Panc1 (cell line): ENCODE data around the gene PEDS1. TPM values are rescaled to one million over a fixed set of nuclear protein-coding genes. Genes with fewer than 3 reads are reported as not detected.

Experiments used
- ATAC-seq: fragments of 200-7000 bp; cut with Tn5 transposase; 2 replicates; pipeline ENCODE4 v1.9.1; 2020; ENCODE audit warnings: mild to moderate bottlenecking, moderate library complexity
- BruUV-seq: library from RNA; stranded (reverse); fragments of 400-500 nt; replicated peaks from 2 replicates; lab custom pipeline; 2021; lab: Mats Ljungman, UMichigan
- CTCF ChIA-PET: fragments of 300-600 bp; sonication (Branson Sonifier 250); formaldehyde crosslinking; loops from one replicate; lab custom pipeline; 2022; ENCODE audit warnings: antibody characterized with exemption; lab: Charles Lee
- POLR2A ChIA-PET: fragments of 300-600 bp; sonication (Branson Sonifier 250); formaldehyde crosslinking; loops from one replicate; lab custom pipeline; 2022; ENCODE audit warnings: antibody characterized with exemption; lab: Charles Lee
- DNase-seq: peaks from one replicate; pipeline ENCODE4 v3.0.0-alpha.2; 2010; ENCODE audit warnings: low read depth, low spot score
- H3K27ac ChIP-seq: 2 replicates; pipeline ENCODE4 v1.5.1; 2011; ENCODE audit warnings: mild to moderate bottlenecking, low read length, inconsistent platforms
- H3K27me3 ChIP-seq: fragments of 200-500 bp; sonication (Bioruptor generic); 2 replicates; pipeline ENCODE4 v1.6.0; 2014; ENCODE audit warnings: low read length, inconsistent platforms; ENCODE audit not compliant: control insufficient read depth, insufficient read depth
- H3K36me3 ChIP-seq: fragments of 200-500 bp; sonication (Bioruptor generic); 2 replicates; pipeline ENCODE4 v1.5.1; 2014; ENCODE audit warnings: inconsistent platforms, mild to moderate bottlenecking, low read length, moderate library complexity; ENCODE audit not compliant: control insufficient read depth, insufficient read depth
- H3K4me1 ChIP-seq: 2 replicates; pipeline ENCODE4 v1.5.1; 2011; ENCODE audit warnings: inconsistent platforms, mild to moderate bottlenecking, low read length, moderate library complexity; ENCODE audit not compliant: control insufficient read depth, insufficient read depth
- H3K4me3 ChIP-seq, 2 experiments: 2 replicates each; pipeline ENCODE4 v1.5.1; 2011 to 2012; ENCODE audit warnings: low read depth in 2 of 2, low read length in 2 of 2, mild to moderate bottlenecking in 2 of 2, inconsistent platforms in 1 of 2, moderate library complexity in 1 of 2
- H3K9me3 ChIP-seq: fragments of 200-500 bp; sonication (Bioruptor generic); 2 replicates; pipeline ENCODE4 v1.5.1; 2014; ENCODE audit warnings: low read depth, mild to moderate bottlenecking, inconsistent platforms, low read length, moderate library complexity; ENCODE audit not compliant: control insufficient read depth, insufficient read depth
- POLR2AphosphoS5 ChIP-seq: IDR thresholded peaks from 2 replicates; pipeline ENCODE4 v1.6.1; 2012; ENCODE audit warnings: mild to moderate bottlenecking, low read depth, low read length, moderate library complexity
- SIN3A ChIP-seq: IDR thresholded peaks from 2 replicates; pipeline ENCODE4 v1.6.1; 2012; ENCODE audit warnings: low read depth, mild to moderate bottlenecking, low read length, moderate library complexity, borderline replicate concordance; ENCODE audit not compliant: insufficient read depth
- TCF7L2 ChIP-seq: IDR thresholded peaks from 2 replicates; pipeline ENCODE4 v1.6.1; 2011; ENCODE audit warnings: mild to moderate bottlenecking, low read depth, low read length, inconsistent platforms
- in situ Hi-C: cut with HindIII; loops from 2 replicates; pipeline ENCODE4 v1.10.0; 2016; ENCODE audit warnings: low sequenced_read_pairs, low pct_unique_long_range_greater_than_20kb
- intact Hi-C: fragments of 100-400 bp; cut with micrococcal nuclease; formaldehyde crosslinking; loops from one replicate; pipeline ENCODE4 v1.10.0; 2022; ENCODE audit not compliant: unreplicated experiment
- total RNA-seq: library from RNA; stranded (reverse); gene quantifications from one replicate; pipeline ENCODE4 v1.2.1, GENCODE V29; 2021; ENCODE audit not compliant: unreplicated experiment
- TF ChIP-seq, protein P1 (sequence below): fragments of 450-650 bp; IDR thresholded peaks from 2 replicates; pipeline ENCODE4 v1.5.1; 2017; ENCODE audit warnings: mild to moderate bottlenecking
- TF ChIP-seq, protein P2 (sequence below), 2 experiments: IDR thresholded peaks; 2 replicates each; pipeline ENCODE4 v1.6.1; 2011 to 2012; ENCODE audit warnings: low read depth in 2 of 2, control low read depth in 1 of 2, low read length in 1 of 2, mild to moderate bottlenecking in 1 of 2, moderate library complexity in 1 of 2; ENCODE audit not compliant: insufficient read depth in 1 of 2

PEDS1 gene
- total RNA-seq, 1 experiment from 2014 or later, result 88.9 TPM

DNA sequence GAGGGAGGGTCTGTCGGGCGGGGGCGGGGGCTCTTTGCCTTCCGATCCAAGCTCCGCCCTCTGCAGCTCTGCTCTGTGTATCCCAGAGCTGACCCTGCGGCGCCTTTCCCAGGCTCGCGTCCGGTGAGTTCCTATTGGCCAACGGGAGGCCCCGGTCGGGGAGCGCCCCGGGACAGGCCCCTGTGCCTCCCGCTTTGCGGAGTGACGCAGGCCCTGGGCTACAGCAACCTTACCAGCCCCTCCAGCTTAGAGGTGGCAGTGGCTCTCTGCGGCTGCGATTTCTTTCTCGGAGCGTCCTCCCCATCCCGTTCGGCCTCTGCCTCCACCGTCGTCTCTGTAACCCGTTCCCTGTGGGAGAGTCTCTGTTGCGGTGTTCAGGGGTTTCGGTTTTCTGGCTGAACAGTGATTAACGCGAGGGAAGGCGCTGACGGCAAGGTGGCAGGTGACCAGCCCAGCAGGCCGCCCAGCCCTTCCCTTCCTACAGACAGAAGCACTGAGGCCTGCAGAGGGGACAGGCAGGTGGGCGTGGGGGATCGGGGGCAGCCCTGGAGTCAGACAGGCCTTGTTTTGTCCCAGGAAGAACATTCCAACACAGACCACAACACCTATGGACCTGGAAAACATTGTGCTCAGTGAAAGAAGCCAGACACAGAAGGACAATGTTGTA lies 19.0 kb upstream of the PEDS1 start:
- H3K27me3 ChIP-seq, result no peaks in the 10 kb centered on the region
- peaks cover 30% of the 10 kb centered on the region for H3K4me1 ChIP-seq
- no TSS peak for BruUV-seq
- ChIA-PET POLR2A (no interaction called here), CTCF (interaction anchor here (0.6 to 1.5 kb wide), 2 partner anchors 49 to 52 kb away, joined by 5 to 10 read pairs; no protein-coding TSS in a partner anchor)
- peak; percentile 96 for ATAC-seq
- H3K27ac ChIP-seq, result peak overlapping the region; percentile 99
- TF ChIP-seq TCF7L2, result no peak
- TF ChIP-seq POLR2AphosphoS5, result peak; percentile 64
- H3K4me3 ChIP-seq, result peak overlapping the region; percentile 49 to 86
- intact Hi-C loops (no loop called here), in situ Hi-C loops (no loop called here)
- no peaks in the 10 kb centered on the region for H3K9me3 ChIP-seq
- no peak for DNase-seq
- no peaks in the 10 kb centered on the region for H3K36me3 ChIP-seq

DNA sequence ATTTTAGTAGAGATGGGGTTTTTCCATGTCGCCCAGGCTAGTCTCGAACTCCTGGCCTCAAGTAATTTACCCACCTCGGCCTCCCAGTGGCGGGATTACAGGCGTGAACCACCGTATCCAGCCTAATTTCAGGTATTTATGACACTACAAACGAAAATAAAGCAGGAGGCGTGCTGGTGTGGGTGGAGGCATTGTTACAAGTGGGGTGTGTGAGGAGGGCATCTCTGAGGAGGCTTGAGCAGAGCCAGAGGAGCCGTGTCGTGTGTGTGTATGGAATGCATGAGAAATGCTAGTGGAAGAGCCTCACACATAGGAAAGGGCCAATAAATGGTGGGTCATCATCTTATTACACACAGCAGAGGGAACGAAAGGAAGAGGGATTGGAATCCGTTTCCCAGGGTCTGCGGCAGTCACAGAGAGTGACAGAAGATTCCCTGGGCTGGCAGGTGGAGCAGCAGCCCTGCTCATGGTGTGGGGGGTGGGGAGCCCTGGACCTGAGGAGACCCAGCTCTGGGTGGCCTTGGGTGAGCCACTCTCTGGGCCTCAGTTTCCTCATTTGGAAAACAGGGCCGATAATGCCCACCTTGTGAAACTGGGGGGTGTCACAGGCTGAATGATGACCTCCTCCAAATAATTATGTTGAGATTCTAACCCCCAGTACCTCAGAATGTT lies 17.2 kb upstream of the PEDS1 start:
- ChIA-PET CTCF (interaction anchor here (0.6 to 1.5 kb wide), 3 partner anchors 50 to 794 kb away, joined by 3 to 10 read pairs (median 3); partner anchors contain the start of gene BCAS4), POLR2A (interaction anchor here (0.6 to 0.7 kb wide), 5 partner anchors 26 to 323 kb away, joined by 3 to 14 read pairs (median 4); no protein-coding TSS in a partner anchor)
- H3K27me3 ChIP-seq, result no peaks in the 10 kb centered on the region
- H3K4me1 ChIP-seq, result peaks cover 38% of the 10 kb centered on the region
- TF ChIP-seq TCF7L2 (no peak), SIN3A (no peak), POLR2AphosphoS5 (no peak)
- TF ChIP-seq, protein P1, sequence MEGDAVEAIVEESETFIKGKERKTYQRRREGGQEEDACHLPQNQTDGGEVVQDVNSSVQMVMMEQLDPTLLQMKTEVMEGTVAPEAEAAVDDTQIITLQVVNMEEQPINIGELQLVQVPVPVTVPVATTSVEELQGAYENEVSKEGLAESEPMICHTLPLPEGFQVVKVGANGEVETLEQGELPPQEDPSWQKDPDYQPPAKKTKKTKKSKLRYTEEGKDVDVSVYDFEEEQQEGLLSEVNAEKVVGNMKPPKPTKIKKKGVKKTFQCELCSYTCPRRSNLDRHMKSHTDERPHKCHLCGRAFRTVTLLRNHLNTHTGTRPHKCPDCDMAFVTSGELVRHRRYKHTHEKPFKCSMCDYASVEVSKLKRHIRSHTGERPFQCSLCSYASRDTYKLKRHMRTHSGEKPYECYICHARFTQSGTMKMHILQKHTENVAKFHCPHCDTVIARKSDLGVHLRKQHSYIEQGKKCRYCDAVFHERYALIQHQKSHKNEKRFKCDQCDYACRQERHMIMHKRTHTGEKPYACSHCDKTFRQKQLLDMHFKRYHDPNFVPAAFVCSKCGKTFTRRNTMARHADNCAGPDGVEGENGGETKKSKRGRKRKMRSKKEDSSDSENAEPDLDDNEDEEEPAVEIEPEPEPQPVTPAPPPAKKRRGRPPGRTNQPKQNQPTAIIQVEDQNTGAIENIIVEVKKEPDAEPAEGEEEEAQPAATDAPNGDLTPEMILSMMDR, result no peak
- TF ChIP-seq, protein P2, sequence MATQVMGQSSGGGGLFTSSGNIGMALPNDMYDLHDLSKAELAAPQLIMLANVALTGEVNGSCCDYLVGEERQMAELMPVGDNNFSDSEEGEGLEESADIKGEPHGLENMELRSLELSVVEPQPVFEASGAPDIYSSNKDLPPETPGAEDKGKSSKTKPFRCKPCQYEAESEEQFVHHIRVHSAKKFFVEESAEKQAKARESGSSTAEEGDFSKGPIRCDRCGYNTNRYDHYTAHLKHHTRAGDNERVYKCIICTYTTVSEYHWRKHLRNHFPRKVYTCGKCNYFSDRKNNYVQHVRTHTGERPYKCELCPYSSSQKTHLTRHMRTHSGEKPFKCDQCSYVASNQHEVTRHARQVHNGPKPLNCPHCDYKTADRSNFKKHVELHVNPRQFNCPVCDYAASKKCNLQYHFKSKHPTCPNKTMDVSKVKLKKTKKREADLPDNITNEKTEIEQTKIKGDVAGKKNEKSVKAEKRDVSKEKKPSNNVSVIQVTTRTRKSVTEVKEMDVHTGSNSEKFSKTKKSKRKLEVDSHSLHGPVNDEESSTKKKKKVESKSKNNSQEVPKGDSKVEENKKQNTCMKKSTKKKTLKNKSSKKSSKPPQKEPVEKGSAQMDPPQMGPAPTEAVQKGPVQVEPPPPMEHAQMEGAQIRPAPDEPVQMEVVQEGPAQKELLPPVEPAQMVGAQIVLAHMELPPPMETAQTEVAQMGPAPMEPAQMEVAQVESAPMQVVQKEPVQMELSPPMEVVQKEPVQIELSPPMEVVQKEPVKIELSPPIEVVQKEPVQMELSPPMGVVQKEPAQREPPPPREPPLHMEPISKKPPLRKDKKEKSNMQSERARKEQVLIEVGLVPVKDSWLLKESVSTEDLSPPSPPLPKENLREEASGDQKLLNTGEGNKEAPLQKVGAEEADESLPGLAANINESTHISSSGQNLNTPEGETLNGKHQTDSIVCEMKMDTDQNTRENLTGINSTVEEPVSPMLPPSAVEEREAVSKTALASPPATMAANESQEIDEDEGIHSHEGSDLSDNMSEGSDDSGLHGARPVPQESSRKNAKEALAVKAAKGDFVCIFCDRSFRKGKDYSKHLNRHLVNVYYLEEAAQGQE (IDR thresholded peaks at IDR 0.05; ENCODE audit: insufficient read depth in 1 of 2, low read depth in 2 of 2, low read length in 1 of 2), result no peak
- no TSS peak for BruUV-seq
- H3K27ac ChIP-seq, result peak overlapping the region; percentile 99
- H3K9me3 ChIP-seq, result no peaks in the 10 kb centered on the region
- H3K4me3 ChIP-seq, result no peak overlapping the region
- H3K36me3 ChIP-seq, result no peaks in the 10 kb centered on the region
- ATAC-seq, result no peak
- in situ Hi-C loops (no loop called here), intact Hi-C loops (no loop called here)
- DNase-seq, result no peak
